ENCODE results near the gene WWC2.

The WWC2 gene

DNA sequence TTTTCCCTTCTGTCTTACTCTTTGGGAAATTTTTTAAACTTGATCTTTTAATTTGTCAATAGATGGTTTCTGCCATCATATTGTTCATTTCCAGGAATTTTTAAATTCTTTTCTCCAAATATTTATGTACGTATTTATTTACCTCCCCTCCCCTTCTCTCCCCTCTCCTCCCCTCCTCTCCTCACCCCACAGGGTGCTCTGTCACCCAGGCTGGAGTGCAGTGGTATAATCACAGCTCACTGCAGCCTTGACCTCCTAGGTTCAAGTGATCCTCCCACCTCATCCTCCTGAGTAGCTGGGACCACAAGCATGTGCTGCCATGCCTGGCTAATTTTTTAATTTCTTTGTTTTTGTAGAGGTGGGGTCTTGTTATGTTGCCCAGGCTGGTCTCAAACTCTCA lies 73.8 kb downstream of the WWC2 start:
- Histone ChIP-seq H3K4me3 (ENCODE audit: low read depth in 1 of 2, low read length in 1 of 2) (no peak overlapping the region), H3K27ac (no peak overlapping the region), H3K9me3 (no peaks in the 10 kb centered on the region), H3K36me3 (no peaks in the 10 kb centered on the region), H3K4me1 (ENCODE audit: control insufficient read depth in 1 of 2, insufficient read depth in 1 of 2, low read depth in 1 of 2, low read length in 1 of 2) (no peaks in the 10 kb centered on the region), H3K27me3 (no peaks in the 10 kb centered on the region)
- TF ChIP-seq CTCF (IDR thresholded peaks at IDR 0.05) = no peak

GRCh38 chr4:183173580-183174526 lies 74.8 kb downstream of the WWC2 start:
- no peaks in the 10 kb centered on the region for H3K9me3 ChIP-seq
- no peak overlapping the region for H3K4me3 ChIP-seq (ENCODE audit: low read depth in 1 of 2, low read length in 1 of 2)
- H3K36me3 ChIP-seq = no peaks in the 10 kb centered on the region
- no peak for TF ChIP-seq CTCF (IDR thresholded peaks at IDR 0.05)
- no peaks in the 10 kb centered on the region for H3K4me1 ChIP-seq (ENCODE audit: control insufficient read depth in 1 of 2, insufficient read depth in 1 of 2, low read depth in 1 of 2, low read length in 1 of 2)
- H3K27ac ChIP-seq = no peak overlapping the region
- H3K27me3 ChIP-seq = no peaks in the 10 kb centered on the region

DNA sequence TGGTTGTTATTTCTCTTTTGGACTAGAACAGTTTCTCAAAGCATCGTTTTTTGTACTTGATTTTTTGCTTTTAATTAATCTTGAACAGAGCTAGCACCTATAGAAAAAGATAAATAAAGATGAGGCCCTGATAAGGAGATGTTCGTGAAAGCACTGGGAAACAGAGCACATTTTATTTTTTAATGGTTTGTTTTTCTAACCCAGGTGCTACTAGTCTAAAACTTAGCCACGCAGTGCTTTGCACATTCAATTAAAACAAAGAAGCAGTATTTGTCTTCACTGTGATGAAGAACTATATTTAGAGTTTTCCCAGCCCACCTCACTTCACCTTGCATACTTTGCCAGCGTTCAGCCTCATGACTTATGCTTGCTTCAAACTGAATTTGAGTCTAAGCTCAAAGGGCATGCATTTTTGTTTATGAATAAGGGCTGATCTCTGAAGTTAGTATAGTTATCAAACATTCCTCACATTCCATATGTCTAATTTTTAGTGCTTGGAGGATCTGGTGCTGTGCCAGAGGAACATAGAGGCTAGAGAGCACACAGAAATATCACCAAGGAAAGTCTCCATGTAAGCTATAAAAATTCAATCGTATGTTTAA lies 76.7 kb downstream of the WWC2 start:
- Histone ChIP-seq H3K36me3 (no peaks in the 10 kb centered on the region), H3K27ac (no peak overlapping the region), H3K4me1 (ENCODE audit: control insufficient read depth in 1 of 2, insufficient read depth in 1 of 2, low read depth in 1 of 2, low read length in 1 of 2) (no peaks in the 10 kb centered on the region), H3K9me3 (no peaks in the 10 kb centered on the region), H3K27me3 (no peaks in the 10 kb centered on the region), H3K4me3 (ENCODE audit: low read depth in 1 of 2, low read length in 1 of 2) (no peak overlapping the region)
- no peak for TF ChIP-seq CTCF (IDR thresholded peaks at IDR 0.05)

DNA sequence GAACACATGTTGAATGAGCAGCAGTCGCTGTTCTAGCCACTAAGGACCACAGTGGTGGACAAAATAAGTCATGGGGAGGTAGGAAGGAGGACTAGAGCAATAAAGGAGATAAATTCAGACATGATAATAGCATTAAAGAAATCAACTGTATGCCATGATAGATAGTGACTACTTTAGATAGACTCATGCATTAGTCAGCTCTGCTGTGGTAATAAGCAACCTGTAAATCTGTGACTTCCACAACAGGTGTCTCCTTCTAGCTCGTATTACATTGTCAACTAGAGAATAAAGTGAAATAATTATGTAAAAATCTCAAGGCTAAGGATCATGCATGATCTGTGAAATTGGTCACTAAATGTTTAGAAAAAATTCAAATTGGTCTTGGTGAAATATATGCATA lies 77.9 kb downstream of the WWC2 start:
- Histone ChIP-seq H3K9me3 (no peaks in the 10 kb centered on the region), H3K4me1 (ENCODE audit: control insufficient read depth in 1 of 2, insufficient read depth in 1 of 2, low read depth in 1 of 2, low read length in 1 of 2) (no peaks in the 10 kb centered on the region), H3K4me3 (ENCODE audit: low read depth in 1 of 2, low read length in 1 of 2) (no peak overlapping the region), H3K27ac (no peak overlapping the region), H3K36me3 (no peaks in the 10 kb centered on the region), H3K27me3 (no peaks in the 10 kb centered on the region)
- no peak for TF ChIP-seq CTCF (IDR thresholded peaks at IDR 0.05)

- Histone ChIP-seq H3K27me3 (no peaks in the 10 kb centered on the region), H3K36me3 (no peaks in the 10 kb centered on the region), H3K9me3 (no peaks in the 10 kb centered on the region), H3K4me3 (ENCODE audit: low read depth in 1 of 2, low read length in 1 of 2) (no peak overlapping the region), H3K27ac (no peak overlapping the region), H3K4me1 (ENCODE audit: control insufficient read depth in 1 of 2, insufficient read depth in 1 of 2, low read depth in 1 of 2, low read length in 1 of 2) (no peaks in the 10 kb centered on the region)
- no peak for TF ChIP-seq CTCF (IDR thresholded peaks at IDR 0.05)
Measured at GRCh38 chr4:183178201-183178600, 79.1 kb downstream of the WWC2 start.

Measured in neutrophil (primary cell).